Stimulated activated CD8-positive, alpha-beta memory T cell treated with anti-CD3 and anti-CD28 coated beads, Interleukin-2, amount 100 ng/mL, for 1 hour (primary cell): Measurements from ENCODE around the gene SHMT1.
"Not testable (repeated sequence)": the region's sequence is repeated elsewhere in the genome, so short reads cannot be mapped to it uniquely, and the experiment has no call there.

ENCODE experiments used
- DNase-seq, 2 donors: peaks; one replicate each; pipeline ENCODE4 v3.0.0-alpha.2; 2020; ENCODE audit warnings: low read depth in 2 of 2

SHMT1 gene

DNA sequence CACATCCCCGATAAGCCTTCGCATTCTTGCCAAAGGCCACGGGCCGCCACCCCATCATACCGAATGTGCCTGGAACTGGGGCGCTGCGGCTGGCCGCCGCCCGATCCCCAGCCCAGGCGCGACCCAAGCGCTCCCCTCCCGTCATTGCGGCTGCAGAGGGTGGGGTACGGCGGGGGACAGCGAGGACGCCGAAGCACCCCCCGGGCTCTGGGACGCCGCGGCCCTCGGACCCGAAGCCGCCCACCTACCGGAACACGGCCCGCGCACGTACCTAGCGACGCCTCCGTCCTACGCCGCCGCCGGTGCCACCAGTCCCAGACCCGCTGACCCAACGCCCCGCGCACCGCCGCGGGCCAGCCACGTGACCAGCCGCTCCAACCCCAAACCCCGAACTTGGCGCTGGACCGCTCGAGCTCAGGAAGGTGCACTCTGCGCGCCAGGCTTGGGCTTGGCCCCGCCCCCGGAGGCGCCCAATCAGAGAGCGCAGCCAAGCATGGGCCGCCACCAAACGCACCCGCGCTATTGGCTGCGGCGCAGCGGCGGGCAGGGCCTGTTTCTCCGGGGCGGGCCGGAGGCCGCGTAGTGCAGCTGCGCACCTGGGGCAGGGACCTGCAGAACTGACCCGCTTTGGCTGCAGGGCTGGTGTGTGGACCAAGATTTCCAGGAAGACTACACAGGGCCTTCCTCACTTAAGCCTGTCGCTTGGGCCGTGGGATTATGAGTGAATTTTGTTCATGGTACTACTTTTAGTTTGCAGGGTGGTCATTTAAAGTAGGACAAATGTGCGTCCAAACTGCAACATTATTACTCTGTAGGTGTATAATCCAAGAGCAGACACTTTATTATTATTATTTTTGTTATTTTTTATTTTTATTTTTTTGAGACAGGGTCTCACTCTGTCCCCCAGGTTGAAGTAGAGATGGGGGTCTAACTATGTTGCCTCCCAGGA lies at the start of gene SHMT1:
SHMT1 (minus strand) TSS at position 450 of the 949 bp plus-strand sequence. CDS start 7,569 bp downstream, outside the sequence.
- peak; percentile 78 to 81 for DNase-seq

DNA sequence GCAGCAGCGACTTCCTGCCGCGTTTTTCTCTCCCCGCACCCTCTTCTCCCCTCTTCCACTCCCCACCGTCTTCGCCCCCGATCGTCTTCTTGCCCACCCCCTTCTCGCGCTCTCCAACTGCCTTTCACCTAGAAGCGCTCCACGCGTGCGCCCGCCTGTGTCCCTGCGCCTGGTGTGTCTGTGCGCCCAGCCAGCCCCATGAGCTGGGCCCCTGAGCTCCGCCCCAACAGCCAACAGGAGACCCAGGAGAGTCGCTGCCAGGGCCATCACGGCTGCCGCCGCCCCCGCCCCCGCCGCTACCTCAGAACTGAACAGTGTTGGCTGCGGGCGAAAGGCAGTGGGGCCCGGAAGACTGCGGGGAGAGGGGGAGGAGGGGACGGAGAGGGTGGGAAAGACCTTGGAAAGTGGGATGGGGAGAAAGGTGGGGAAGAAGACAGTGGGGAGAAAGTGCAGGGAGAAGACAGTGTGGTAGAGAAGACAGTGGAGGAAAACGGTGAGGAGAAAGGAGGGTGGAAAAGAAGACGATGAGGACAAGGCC lies 48.7 kb upstream of the SHMT1 start:
- not testable (repeated sequence) for DNase-seq

DNA sequence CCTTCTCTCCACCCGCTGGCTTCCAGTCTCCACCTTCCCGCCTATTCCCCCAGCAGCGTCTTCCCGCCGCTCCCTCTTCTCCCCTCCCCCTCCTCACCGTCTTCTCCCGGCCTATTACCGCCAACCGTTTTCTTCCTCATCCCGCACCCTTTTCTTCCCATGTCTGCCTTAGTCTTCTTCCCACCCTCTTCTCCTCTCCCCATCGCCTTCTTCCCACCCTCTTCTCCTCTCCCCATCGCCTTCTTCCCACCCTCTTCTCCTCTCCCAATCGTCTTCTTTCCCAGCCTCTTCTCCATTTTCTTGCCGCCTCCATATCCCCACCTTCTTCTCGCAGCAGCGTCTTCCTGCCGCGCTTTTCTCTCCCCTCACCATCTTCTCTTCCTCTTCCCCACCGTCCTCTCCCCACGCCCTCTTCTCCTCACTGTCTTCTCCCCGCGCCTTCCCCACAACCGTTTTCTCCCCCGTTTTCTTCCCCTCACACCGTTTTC lies 48.1 kb upstream of the SHMT1 start:
- not testable (repeated sequence) for DNase-seq

DNA sequence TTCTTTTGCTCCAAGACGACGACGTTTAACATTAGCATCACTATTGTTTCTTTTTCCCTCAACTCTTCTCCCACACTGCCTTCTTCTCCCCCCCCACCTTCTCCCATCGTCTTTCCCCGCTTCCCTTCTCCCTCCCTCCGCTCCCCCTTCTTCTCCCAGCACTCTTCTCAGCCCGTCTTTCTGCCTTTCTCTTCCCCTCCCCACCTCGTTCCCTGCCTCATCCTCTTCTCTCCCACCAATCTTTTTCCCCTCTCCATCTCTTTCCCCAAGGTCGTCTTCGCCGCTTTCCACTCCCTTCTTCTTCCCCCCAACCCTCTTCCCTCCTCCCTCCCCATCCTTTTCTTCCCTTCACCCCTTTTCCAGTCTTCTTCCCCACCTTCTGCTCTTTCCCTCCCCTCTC lies 47.4 kb upstream of the SHMT1 start:
- not testable (repeated sequence) for DNase-seq

DNA sequence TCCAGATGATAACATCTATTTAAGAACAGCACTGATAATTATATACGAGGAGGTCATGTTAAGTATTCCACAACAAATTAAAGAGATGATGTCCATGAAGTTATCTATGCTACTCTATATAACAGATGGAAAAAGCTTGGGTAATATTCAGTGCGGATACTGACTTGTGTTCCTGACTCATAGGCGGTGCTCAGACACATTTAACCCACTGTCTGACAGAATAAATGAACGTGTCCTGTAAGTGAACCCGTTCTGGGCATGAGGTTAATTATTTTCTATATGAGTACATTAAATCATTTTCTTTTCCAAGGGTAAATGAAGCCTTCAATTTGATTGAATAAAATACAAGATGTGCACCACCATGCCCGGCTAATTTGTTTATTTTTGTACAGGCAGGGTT lies 46.0 kb upstream of the SHMT1 start:
- not testable (repeated sequence) for DNase-seq

DNA sequence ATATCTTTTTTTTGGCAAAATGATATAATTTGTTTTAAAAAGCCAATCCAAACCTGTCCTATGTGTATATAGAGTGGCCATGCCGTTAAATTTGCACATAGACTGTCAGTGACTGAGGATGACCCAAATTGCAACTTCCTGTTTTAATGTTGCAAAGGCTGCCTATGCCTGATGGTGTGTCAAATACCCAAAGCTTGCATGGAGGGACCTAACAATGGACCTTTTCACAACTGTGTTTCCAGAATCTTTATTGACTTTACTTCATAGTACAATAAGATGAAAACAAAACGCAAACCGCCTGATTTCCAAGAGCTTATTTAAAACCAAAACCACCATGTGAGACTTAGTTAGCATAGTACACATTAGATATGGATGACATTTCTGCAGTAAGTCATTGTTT lies 45.6 kb upstream of the SHMT1 start:
- DNase-seq: not testable (repeated sequence)

DNA sequence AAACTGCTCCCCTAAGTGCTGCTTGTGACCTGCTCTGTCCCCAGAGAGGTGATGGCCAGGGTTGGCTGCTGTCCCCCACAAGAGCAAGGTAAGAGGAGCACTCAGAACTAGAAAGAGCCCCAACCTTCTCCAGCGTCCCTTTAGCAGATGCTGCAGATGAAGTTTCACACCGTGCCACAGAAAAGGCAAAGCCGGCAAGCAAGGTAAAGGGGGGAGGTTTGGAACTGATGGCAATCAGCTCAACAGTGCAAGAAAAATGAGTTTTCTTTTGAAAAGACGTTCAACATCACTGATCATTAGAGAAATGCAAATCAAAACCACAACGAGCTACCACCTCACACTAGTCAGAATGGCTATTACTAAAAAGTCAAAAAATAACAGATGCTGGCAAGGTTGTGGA lies 40.3 kb upstream of the SHMT1 start:
- DNase-seq: not testable (repeated sequence)

DNA sequence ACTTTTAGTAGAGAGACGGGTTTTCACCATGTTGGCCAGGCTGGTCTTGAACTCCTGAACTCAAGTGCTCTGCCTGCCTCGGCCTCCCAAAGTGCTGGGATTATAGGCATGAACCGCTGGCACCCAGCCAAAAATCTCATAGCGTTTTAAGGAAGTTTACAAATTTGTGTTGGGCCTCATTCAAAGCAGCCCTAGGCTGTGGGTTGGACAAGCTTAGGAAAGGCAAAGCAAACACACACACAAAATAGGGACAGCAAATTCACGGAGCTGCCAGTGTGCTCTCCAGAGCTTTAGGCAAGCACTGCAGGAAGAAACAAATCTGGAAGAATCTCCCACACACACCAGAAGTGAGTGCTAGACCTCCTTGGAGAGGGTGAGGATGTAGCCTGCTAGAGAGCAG lies 39.8 kb upstream of the SHMT1 start:
- not testable (repeated sequence) for DNase-seq

DNA sequence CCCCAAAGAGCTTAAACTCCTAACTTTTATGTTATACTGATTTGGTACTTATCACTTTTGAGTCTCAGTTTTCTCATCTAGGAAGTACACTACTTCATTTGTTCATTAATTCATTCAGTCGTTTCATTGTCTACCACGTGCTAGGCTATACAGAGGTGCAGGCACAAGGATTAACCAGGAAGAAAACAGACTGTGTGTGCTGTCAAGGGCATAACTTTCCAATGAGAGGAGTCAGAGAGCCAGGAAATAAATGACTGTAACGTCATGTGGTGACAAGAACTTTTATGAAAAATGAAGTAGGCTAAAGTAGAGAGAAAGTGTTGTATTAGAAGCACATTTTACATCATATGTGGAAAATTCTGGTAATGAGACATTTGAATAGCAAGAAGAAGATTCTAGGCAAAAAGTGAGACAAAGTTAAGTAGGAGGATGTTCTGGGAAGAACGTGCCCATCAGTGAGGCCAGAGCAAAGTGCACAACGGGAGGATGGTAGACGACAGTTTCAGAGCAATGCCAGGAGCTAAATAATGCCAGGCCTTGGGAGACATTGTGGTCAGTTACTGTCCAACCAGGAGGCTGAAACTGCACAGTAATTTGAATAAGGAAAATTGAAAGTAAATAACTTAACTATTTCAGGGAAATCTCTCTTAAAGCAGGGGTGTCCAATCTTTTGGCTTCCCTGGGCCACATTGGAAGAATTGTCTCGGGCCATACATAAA lies 38.7 kb upstream of the SHMT1 start:
- not testable (repeated sequence) for DNase-seq

DNA sequence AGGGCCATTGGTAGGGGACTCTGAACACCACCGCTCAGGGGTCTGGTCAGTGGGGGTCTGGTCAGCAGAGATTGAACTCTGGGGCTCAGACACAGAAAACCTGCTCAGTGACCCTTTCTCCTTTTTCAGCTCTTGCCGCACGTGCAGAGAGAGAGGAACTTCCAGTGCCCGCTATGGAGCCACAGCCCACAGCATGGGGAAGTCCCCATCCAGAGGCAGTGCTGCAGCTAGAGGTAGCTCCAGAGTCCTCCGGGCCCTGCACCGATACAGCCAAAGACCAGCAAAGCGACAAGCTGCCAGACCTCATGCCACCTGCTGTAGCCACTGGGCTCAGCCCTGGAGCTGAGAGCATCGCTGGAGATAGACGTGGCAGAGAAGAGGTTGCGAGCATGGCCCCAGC lies 25.4 kb upstream of the SHMT1 start:
- not testable (repeated sequence) for DNase-seq

DNA sequence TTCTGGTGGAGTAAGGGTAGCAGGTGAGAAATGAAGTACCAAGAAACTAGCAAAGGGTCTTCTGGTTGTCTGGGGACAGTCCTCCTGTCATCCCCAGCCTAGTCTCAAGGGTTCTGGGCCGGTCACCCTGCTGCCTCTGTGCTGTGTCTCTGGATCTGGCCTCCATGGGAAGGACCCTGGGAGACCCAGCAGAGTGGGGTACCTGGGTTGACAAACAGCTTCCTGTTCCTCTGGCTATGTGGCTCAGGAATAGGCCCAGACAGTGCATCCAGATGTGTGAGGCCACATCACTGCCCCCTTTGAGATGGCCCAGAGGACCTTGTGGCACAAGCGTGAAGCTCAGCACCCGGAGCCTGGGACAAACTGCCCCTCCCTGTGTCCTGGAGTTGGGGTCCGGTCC lies 24.9 kb upstream of the SHMT1 start:
- not testable (repeated sequence) for DNase-seq

DNA sequence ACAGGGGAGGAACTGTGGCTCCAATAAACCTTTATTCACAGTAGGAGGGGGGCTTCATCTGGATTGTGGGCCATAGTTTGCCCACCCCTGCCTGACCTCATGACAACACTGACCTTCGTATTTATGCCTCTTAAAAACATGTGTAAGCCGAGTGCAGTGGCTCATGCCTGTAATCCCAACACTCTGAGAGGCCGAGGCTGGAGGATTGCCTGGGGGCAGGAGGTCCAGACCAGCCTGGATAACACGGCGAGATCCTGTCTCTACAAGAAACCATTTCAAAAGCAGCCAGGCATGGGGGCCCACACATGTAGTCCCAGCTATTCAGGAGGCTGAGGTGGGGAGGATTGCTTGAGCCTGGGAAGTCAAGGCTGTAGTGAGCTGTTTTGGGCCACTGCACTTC lies 24.2 kb upstream of the SHMT1 start:
- not testable (repeated sequence) for DNase-seq

DNA sequence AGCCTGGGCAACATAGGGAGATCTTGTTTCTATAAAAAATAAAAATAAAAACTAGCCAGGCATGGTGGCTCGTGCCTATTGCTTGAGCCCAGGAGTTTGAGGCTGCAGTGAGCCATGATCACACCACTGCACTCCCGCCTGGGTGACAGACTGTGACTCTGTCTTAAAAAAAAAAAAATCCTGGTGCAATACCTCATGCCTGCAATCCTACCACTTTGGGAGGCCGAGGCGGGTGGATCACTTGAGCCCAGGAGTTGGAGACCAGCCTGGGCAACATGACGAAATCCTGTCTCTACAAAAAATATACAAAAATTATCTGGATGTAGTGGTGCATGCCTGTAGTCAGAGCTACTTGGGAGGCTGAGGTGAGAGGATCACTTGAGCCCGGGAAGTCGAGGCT lies 20.9 kb upstream of the SHMT1 start:
- not testable (repeated sequence) for DNase-seq

DNA sequence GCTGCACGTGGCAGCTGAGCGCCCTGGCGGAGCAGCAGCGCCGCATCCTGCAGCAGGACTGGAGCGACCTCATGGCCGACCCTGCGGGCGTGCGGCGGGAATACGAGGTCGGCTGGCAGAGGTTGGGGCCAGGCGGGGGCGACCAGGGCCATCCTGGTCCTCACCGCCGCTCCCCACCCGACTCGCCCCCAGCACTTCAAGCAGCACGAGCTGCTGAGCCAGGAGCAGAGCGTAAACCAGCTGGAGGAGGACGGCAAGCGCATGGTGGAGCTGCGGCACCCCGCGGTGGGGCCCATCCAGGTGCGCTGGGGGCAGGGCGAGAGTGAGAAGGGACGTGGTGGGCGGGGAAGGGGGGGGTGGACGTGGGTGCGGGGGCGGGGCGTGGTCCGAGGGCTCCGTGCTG lies 19.7 kb upstream of the SHMT1 start:
- not testable (repeated sequence) for DNase-seq

DNA sequence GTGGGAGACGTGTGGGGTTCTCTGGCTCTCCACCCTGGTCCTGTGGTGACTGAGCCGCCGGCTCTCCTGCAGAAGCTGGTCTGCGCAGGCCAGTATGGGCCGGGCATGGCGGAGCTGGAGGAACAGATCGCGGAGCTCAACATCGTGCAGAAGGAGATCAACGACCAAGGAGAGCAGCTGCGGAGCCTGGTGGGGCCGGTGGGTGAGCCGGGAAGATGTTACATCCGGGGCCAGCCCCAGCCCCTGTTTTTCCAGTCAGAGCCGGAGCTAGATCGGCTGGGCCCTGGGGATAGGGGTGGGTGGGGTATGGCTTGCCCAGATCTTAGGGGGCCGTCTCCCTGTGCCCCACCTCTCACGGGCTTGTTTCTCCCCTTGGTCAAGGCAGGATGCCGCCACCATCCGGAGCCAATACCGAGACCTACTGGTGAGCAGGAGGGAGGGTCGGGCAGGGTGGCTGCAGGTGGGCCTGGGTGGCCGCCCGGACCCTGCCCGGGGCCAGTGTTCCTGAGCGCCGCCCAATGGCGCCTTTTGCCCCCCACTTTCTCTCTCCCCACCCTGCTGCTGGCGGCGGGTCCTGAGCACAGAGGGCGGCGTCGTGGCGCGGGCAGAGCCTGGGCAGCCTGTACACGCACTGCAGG lies 19.2 kb upstream of the SHMT1 start:
- DNase-seq: no peak

DNA sequence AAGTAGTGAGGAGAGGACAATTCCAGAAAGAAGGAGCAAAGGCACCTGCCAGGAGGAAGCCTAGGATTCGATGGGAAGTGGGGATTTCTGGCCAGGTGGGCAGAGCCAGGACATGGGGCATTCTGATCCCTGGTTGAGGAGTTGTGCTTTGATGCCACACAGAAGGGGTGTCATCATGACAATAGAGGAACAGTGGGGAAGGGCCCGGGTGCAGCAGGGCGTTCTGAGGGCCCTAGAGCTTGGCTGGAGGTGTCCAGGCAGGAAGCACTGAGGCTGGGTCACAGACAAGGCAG lies 18.5 kb upstream of the SHMT1 start:
- no peak for DNase-seq

DNA sequence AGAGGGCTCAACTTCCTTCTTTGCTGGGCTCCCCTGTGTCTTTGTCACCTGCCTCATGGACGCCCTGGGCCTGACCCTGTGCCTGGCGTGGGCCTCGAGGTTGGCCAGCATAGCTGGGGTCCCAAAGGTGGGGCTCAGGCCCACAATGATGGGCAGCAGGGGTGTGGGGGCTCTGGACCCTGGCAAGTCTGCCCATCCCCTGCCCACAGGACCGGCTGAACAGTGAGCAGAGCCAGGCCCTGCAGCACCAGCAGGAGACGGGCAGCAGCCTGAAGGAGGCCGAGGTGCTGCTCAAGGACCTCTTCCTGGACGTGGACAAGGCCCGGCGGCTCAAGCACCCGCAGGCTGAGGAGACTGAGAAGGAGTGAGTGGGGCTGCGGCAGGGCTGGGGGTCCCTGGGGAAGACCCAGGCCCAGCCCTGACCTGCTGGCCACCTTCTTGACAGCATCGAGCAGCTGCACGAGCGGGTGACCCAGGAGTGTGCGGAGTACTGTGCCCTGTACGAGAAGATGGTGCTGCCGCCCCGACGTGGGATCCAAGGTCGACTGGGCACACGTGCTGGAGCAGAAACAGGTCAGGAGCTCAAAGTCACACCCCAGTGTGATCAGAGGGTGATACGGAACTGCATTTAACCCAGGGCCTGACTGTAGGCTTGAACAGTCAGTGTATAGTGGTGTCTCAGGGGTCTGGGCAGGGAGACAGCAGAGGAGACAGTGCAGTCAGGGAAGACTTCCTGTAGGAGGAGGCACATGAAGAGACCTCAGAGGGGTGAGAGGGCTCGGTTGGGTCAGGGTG lies 18.0 kb upstream of the SHMT1 start:
- no peak for DNase-seq

DNA sequence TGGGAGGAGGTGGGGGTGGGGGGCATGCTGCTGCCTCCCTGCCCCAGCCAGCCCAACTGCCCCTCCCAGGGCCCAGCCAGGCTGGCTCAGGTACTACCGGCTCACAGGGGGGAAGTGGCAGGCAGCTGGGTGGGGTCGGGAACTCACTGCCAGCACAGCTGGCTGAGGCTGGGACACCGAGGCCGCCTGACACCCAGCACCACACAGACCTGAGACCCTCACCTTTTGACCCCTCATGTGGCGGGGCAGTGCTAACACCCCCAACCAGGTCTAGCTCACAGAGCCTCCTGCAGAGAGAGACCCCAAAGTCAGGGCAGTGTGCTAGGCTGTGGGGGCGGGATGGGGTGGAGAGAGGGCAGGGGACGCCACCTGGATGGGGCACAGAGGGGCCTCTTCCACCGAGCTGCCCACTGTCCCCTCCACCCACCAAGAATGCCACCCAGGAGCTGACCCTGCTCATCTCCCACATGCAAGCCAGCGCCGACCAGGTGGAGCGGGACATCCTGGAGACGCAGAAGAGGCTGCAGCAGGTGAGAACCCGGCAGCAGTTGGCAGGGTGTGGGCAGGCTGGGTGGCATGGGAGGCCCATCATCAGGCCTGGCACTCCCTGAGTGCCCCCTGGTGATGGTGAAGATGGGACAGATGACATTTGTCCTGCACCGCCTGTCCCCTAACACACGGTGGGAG lies 17.3 kb upstream of the SHMT1 start:
- DNase-seq: no peak

DNA sequence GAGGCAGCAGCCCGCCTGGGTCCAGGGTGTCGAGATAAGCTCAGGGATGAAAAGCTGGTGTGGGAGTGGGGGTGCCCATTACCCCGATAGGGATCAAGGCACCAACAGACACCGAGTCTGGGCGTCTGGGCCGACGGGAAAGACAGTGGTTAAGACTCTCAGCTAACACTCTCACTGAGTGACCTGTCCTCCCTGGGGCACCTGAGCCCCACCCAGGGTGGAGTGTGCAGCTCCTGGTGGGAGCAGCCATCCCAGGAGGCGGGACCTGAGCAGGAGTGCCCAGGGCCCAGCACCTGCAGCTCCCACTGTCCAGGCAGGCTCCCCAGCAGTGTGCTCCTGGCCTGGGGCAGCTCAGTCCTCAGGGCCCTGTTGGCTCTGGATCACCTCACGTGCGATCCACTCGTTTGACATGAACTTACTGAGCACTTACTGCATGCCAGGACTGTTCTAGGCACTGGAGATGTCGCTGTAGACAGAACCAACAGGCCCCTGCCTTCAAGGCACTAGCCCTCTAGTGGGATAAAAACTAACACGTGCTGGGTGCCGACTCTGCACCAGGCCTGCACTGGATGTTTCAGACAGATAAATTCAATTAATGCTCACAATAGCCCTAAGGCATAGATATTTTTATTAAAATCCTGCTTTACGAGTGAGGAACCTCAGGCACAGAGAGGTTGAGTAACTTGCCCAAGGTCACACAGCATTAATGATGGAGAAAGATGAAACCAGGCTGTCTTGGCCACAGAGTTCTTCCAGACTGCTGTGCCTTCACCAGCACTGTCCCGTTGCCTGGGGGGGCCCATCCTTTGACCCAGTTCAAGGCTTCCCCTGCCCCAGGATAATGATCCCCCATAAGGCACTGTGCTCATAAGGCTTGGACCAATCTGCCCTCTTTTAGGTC lies 16.1 kb upstream of the SHMT1 start:
- DNase-seq: no peak

DNA sequence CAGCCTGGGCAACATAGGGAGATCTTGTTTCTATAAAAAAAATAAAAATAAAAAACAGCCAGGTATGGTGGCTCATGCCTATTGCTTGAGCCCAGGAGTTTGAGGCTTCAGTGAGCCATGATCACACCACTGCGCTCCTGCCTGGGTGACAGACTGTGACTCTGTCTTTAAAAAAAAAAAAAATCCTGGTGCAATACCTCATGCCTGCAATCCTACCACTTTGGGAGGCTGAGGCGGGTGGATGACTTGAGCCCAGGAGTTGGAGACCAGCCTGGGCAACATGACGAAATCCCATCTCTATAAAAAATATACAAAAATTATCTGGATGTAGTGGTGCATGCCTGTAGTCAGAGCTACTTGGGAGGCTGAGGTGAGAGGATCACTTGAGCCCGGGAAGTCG lies 15.3 kb upstream of the SHMT1 start:
- not testable (repeated sequence) for DNase-seq
